Measurements from ENCODE around the gene COMMD3.

The COMMD3 gene

GRCh38 chr10:22320591-22321155 lies 4.5 kb downstream of the COMMD3 start, which contains the start of gene BMI1:
Gene BMI1 (plus strand): TSS chr10:22321099. CDS start chr10:22326450, 5,351 bp downstream.
- DNase-seq = peak; percentile 3 to 36

DNA sequence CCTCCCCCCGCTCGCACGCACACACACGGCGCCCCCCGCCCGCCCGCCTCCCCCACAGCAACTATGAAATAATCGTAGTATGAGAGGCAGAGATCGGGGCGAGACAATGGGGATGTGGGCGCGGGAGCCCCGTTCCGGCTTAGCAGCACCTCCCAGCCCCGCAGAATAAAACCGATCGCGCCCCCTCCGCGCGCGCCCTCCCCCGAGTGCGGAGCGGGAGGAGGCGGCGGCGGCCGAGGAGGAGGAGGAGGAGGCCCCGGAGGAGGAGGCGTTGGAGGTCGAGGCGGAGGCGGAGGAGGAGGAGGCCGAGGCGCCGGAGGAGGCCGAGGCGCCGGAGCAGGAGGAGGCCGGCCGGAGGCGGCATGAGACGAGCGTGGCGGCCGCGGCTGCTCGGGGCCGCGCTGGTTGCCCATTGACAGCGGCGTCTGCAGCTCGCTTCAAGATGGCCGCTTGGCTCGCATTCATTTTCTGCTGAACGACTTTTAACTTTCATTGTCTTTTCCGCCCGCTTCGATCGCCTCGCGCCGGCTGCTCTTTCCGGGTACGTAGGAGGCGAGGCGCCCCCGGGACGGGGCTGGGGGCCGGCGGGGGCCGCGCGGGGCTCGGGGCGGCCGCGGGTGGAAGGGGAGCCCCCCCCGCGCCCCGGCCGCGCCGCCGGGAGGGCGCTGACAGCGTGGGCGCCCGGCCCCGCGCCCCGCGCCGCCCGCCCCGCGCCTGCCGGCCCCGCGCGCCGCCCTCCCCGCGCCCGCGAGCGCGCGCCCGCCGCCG lies 5.2 kb downstream of the COMMD3 start:
- DNase-seq = peak in 1 of 2 experiments; percentile 1

DNA sequence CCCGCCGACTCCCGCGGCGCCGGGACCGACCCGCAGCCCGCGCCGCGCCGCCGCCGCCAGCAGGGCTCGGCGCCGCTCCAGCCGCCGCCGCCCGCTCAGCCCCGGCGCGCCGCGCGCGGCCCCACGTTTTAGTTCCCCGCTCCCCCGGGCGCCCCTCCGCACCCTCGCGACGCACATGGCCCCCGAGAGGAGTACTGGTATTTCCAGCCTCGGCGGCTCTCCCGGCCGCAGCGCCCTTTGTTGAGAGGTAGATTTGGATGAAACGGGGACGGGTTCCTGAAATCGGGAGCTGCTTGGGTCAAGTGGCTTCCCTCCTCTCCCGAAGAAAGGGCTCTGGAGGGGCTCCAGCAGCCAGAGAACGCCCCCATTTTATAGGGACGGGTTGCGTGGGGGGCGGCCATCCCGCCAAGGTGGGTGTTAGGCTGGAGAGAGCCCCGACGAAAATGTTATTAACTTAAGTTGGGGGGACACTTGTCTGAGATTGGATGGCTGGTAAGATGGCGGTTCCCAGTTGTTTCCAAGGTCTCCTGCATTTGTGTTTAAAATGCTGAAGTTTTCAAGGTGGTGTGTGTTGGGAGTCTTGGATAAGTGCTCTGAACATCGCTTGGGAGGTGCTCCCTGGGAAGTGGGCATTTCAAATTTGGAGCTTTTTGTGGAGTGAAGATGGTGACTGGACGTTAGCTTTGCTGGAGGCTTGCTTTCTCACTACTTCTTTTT lies 5.9 kb downstream of the COMMD3 start:
- no peak for DNase-seq

- DNase-seq = no peak
These were observed 6.5 kb downstream of the COMMD3 start for GRCh38 chr10:22322641-22323160.

GRCh38 chr10:22323538-22324305 lies 7.5 kb downstream of the COMMD3 start:
- no peak for DNase-seq

DNA sequence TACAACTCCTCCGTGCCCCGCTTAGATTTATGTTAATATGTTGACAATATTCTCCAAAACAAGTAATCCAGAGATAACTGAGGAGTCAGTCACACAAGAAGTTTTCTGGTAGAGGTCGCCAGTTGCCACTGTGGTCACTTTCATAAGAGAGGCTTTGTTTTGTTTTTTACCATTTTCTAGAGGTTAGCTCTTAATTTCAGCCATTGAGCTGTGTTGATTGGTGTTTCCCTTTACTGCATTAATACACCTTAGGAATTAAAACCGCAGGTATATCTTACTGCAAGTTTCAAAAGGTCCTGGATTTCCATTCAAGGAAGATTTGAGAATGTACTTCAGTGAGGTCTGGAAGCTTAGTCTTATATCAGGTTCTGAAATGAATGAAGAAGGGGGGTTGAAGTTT lies 8.2 kb downstream of the COMMD3 start:
- no peak for DNase-seq

DNA sequence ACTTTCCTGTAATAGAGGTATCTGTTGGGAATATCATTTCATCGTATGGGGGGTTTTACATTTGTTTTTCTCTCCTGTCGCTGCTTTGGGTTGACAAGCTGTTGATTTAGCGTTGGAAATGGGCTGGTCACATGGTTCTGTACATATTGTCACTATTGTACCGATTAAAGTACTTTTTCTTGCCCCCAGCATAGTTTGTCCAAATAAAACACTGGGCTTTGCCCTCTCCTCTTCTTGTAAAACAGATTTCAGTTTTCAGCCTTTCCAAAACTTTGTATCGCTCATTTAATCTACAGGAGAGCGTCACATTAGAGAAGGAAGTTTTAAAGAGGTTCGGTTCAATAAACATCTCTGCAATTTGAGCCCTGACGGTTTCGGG lies 8.7 kb downstream of the COMMD3 start:
- no peak for DNase-seq

DNA sequence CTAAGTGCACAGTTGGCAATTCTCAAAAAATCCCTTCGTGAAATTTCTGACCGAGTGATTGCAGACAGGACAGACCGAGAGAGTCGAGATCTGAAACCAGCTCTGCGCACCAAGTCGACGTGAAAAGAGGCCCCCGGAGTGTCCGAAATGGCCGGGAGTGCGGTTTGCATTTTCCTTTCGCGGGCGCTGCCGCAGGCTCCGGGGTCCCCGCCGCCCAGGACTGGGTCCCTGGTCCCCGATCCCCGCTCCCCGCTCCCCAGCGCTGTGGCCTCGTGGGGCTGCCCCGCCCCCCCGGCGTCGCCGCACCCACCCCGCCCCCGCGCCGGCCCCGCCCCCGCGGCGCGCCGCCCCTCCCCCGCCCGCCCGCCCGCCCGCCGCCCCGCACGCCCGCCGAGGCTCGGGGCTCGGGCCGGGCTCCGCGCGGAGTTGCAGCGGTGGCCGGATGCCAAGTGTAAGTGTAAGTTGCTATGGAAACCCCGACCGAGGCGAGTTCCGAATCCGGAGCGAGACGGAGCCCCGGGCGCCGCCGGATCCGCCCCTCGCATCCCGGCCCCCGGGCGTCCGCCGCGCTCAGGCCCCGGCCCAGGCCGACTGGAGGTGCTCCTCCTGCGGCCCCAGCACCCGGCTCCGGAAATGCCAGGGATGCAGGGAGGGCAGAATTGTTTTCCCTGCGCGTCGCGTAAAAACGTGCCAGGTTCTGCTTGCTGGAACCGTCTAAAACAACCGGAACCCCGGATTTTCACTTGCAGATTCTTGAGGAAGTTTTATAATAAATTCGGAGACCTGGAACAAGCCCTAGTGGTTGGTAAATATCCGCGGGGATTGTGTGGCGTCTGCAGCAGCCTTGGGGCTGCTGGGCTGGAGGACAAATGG lies 9.3 kb downstream of the COMMD3 start:
- peak in 1 of 2 experiments; percentile 4 for DNase-seq

DNA sequence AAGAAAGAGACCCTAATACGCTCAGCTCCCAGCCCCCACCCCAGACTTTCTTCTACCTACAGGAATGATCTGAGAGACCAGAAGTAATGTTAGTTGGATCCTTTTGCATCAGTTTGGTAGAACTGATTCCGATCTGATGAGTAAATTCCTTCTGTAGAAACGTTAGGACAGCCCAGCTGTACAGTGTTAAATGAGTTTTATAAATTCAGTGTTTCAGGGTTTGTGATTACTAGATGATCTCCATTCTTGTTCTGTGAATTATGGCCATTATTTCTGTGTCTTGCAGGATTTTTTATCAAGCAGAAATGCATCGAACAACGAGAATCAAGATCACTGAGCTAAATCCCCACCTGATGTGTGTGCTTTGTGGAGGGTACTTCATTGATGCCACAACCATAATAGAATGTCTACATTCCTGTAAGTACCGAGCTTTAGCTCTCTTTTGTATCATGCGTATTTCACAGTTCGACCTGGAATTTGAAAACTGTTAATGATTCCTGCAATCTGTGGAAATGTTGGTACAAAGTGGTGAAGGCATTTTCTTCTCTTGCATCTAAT lies 10.0 kb downstream of the COMMD3 start:
- no peak for DNase-seq

DNA sequence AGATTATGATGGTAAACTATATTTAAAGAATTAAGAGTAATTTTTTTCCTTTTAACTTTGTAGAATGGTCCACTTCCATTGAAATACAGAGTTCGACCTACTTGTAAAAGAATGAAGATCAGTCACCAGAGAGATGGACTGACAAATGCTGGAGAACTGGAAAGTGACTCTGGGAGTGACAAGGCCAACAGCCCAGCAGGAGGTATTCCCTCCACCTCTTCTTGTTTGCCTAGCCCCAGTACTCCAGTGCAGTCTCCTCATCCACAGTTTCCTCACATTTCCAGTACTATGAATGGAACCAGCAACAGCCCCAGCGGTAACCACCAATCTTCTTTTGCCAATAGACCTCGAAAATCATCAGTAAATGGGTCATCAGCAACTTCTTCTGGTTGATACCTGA lies 13.0 kb downstream of the COMMD3 start:
- DNase-seq = no peak

- DNase-seq = no peak
These were observed 16.0 kb downstream of the COMMD3 start for GRCh38 chr10:22332116-22332692.

- DNase-seq = no peak
These were observed 17.2 kb downstream of the COMMD3 start for GRCh38 chr10:22333167-22333974.

GRCh38 chr10:22333975-22334282 lies 17.7 kb downstream of the COMMD3 start:
- no peak for DNase-seq

GRCh38 chr10:22334414-22335172 lies 18.4 kb downstream of the COMMD3 start:
- no peak for DNase-seq

- DNase-seq = no peak
These were observed 19.2 kb downstream of the COMMD3 start for GRCh38 chr10:22335173-22335933.

- DNase-seq = no peak
These were observed 22.2 kb downstream of the COMMD3 start for GRCh38 chr10:22338185-22338900.

DNA sequence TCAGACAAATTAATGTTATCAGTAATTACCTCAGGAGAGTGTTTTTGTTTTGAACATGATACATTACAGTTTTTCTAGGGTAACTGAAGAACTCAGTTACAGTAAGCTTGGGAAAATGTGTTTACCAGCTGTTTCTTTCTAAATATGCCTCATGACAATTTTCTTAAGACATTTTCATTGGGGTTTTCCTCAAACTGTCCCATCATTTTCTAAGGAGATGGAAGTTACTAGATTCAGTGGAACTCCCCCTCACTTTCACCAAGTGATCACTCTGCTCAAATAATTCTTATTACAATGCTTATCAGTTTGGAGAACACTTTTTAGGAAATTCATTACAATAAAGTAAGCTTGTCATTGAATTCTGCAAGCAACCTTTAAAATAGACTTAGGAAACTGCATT lies 22.7 kb downstream of the COMMD3 start:
- DNase-seq = no peak

- DNase-seq = no peak
These were observed 23.7 kb downstream of the COMMD3 start for GRCh38 chr10:22339761-22340328.
